ENCODE measurements around the gene ZNF184.

The ZNF184 gene

GRCh38 chr6:27474172-27474465, 1.2 kb upstream of the ZNF184 start:
- in situ Hi-C loops (cut with HindIII; ENCODE audit: low sequenced_read_pairs) = no loop called here
- DNase-seq (ENCODE audit: low read depth, low spot score) = no peak
- no peak for TF ChIP-seq CTCF (IDR thresholded peaks at IDR 0.05; ENCODE audit: low read depth, low read length)
- H3K4me3 ChIP-seq (ENCODE audit: low read depth, low read length) = no peak overlapping the region

GRCh38 chr6:27472182-27472616, 706 bp downstream of the ZNF184 start:
- in situ Hi-C loops (cut with HindIII; ENCODE audit: low sequenced_read_pairs) = no loop called here
- TF ChIP-seq CTCF (IDR thresholded peaks at IDR 0.05; ENCODE audit: low read depth, low read length) = no peak
- peak; percentile 78 for DNase-seq (ENCODE audit: low read depth, low spot score)
- peak overlapping the region; percentile 66 for H3K4me3 ChIP-seq (ENCODE audit: low read depth, low read length)

GRCh38 chr6:27471365-27472115, 1.4 kb downstream of the ZNF184 start:
- TF ChIP-seq CTCF (IDR thresholded peaks at IDR 0.05; ENCODE audit: low read depth, low read length) = no peak

GRCh38 chr6:27470023-27470422, 2.9 kb downstream of the ZNF184 start:
- no peak for DNase-seq (ENCODE audit: low read depth, low spot score)
- no peak for TF ChIP-seq CTCF (IDR thresholded peaks at IDR 0.05; ENCODE audit: low read depth, low read length)
- H3K4me3 ChIP-seq (ENCODE audit: low read depth, low read length) = no peak overlapping the region
- in situ Hi-C loops (cut with HindIII; ENCODE audit: low sequenced_read_pairs) = no loop called here

More at GRCh38 chr6:27471365-27472115, 1.4 kb downstream of the ZNF184 start:
- in situ Hi-C loops (cut with HindIII; ENCODE audit: low sequenced_read_pairs) = no loop called here
- H3K4me3 ChIP-seq (ENCODE audit: low read depth, low read length) = peak overlapping the region; percentile 66
- DNase-seq (ENCODE audit: low read depth, low spot score) = no peak

GRCh38 chr6:27468334-27468733, 4.6 kb downstream of the ZNF184 start:
- DNase-seq (ENCODE audit: low read depth, low spot score) = peak; percentile 19
- in situ Hi-C loops (cut with HindIII; ENCODE audit: low sequenced_read_pairs) = no loop called here
- TF ChIP-seq CTCF (IDR thresholded peaks at IDR 0.05; ENCODE audit: low read depth, low read length) = no peak
- H3K4me3 ChIP-seq (ENCODE audit: low read depth, low read length) = no peak overlapping the region

- DNase-seq (ENCODE audit: low read depth, low spot score) = peak; percentile 23
- in situ Hi-C loops (cut with HindIII; ENCODE audit: low sequenced_read_pairs) = no loop called here
- no peak for TF ChIP-seq CTCF (IDR thresholded peaks at IDR 0.05; ENCODE audit: low read depth, low read length)
- no peak overlapping the region for H3K4me3 ChIP-seq (ENCODE audit: low read depth, low read length)
Observed at GRCh38 chr6:27452496-27452897, 20.4 kb downstream of the ZNF184 start.
